GM19025 (cell line): ENCODE results near the gene SLC9A9.
"Not testable (repeated sequence)": the region's sequence is repeated elsewhere in the genome, so short reads cannot be mapped to it uniquely, and the experiment has no call there.

Experiments used
- ATAC-seq: cut with Tn5 transposase; IDR thresholded peaks from one replicate; pipeline ENCODE4 v1.9.1; 2021; ENCODE audit warnings: mild to moderate bottlenecking, low read depth, moderate library complexity; ENCODE audit not compliant: unreplicated experiment

SLC9A9 gene

DNA sequence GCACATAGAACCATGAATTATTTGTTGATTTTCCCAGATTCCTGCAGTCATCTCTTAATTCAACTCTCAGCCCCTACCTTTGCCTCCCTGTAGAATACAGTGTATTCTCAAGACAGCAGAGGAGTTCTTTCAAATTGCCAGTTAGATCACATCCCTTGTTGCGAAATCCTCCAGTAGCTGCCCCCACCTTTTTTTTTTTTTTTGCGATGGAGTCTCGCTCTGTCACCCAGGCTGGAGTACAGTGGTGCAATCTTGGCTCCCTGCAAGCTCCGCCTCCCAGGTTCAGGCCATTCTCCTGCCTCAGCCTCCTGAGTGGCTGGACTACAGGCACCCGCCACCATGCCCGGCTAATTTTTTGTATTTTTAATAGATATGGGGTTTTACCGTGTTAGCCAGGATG is 417.0 kb downstream of the SLC9A9 start:
- not testable (repeated sequence) for ATAC-seq

- no peak for ATAC-seq
These were observed 417.7 kb downstream of the SLC9A9 start for GRCh38 chr3:143430568-143430967.

GRCh38 chr3:143429628-143430514 is 418.4 kb downstream of the SLC9A9 start:
- no peak for ATAC-seq

DNA sequence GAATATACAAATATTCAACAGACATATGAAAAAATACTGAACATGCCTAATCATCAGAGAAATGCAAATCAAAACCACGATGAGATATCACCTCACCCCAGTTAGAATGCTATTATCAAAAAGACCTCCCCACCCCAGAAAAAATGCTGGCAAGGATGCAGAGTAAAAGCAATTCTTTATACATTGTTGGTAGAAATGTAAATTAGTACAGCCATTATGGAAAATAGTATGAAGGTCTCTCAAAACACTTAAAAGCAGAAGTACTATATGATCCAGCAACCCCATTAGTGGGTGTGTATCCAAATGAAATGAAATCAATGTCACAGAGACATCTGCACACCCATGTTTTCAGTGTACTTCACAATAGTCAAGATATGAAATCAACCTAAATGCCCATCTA is 420.0 kb downstream of the SLC9A9 start:
- no peak for ATAC-seq

DNA sequence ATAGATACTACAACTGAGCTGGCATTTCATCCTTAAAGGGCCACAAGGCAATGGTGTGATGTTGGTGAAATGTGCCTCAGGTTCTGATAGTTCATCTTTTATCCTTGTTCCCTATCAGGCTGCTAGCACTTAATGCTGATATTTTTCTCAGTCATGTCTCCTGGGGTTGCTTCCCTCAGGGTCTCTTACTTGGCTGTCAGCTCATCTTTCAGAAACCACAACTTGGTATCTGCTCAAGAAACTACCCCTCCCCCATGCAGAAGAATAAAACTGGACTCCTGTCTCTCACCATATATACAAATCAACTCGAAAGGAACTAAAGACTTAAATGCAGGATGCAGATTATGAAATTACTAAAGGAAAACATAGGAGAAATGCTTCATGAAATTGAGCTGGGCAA is 420.6 kb downstream of the SLC9A9 start:
- no peak for ATAC-seq

- ATAC-seq, result no peak
These were observed 423.4 kb downstream of the SLC9A9 start for GRCh38 chr3:143424874-143425273.

DNA sequence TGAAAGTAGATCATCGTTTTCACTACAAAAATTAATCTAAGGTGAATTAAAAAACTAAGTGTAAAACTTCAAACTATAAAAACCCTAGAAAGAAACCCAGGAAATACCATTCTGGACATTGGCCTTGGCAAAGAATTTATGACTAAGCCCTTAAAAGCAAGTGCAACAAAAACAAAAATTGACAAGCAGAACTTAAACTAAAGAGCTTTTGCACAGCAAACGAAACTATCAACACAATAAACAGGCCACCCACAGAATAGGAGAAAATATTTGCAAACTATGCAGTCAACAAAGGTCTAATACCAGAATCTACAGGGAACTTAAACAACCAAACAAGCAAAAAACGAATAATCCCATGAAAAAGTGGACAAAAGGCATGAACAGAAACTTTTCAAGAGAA is 426.7 kb downstream of the SLC9A9 start:
- ATAC-seq, result no peak

DNA sequence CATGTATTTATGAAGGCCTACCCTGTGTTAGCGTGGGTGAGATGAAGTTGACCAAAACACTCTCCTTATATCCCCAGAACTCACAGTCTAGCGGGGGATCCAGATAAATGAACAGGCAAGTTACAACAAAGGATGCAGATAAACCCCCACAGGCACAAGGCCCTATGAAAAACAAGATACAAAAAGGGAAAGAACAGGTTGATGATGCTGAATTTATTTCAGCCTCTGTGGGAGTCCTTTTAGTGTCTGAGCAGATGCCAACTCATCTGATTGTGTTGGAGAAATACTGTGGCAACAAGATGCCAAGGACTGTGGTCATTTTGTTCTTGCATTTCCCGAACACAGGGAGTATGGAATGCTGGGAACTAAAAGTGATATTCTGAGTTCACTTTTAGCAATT is 428.7 kb downstream of the SLC9A9 start:
- no peak for ATAC-seq

DNA sequence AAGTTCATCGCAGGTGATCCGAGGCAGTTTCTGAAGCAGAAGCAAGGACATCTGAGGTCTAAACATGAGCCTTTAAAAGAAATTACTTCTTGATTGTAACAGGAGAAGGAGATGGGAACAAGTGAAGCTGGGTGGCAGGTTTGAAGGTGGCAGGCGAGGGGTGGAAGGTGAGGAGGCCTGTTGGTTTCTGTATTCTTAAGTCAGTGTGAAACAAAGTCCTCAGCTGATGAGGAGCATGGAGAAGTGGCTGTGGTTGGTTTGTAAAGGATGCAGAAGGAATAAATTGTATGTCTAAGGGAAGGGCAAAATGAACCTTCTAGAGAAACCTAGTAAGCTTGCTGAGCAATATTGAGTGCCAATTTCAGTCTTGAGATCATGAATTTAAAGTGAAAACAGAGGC is 429.9 kb downstream of the SLC9A9 start:
- ATAC-seq, result no peak

DNA sequence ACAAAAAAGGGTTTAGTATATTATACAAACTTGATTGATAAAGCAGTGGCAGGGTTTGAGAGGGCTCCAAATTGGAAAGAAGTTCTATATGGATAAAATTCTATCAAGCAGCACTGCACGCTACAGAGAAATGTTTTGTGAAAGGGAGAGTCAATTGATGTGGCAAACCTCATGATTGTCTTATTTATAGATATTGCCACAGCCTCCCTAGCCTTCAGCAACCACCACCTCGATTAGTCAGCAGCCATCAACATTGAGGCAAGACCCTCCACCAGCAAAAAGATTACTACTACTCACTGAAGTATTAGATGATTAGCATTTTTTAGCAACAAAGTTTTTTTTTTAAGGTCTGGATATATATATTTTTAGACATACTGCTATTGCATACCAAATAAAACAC is 432.0 kb downstream of the SLC9A9 start:
- no peak for ATAC-seq

DNA sequence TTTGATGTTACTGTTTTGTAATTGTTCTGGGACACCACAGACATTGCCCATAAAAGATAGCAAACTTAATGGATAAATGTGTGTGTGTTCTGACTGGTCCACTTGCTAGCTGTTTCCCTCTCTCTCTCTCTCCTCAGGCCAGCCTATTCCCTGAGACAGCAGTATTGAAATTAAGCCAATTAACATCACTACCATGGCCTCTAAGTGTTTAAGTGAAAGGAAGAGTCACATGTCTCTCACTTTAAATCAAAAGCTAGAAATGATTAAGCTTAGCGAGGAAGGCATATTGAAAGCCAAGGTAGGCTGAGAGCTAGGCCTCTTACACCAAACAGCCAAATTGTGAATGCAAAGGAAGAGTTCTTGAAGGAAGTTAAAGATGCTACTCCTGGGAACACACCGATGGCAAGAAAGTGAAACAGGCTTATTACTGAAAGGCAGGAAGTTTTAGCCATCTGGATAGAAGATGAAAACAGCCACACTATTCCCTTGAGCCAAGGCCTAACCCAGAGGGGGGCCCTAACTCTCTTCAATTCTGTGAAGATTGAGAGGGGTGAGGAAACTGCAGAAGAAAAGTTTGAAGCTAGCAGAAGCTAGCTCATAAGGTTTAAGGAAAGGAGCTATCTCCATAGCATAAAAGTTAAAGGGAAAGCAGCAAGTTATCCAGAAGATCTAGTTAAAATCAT is 433.6 kb downstream of the SLC9A9 start:
- no peak for ATAC-seq

- ATAC-seq, result no peak
These were observed 434.9 kb downstream of the SLC9A9 start for GRCh38 chr3:143413372-143413771.

- no peak for ATAC-seq
These were observed 436.2 kb downstream of the SLC9A9 start for GRCh38 chr3:143412084-143412483.

- ATAC-seq, result no peak
These were observed 438.0 kb downstream of the SLC9A9 start for GRCh38 chr3:143410259-143410658.

DNA sequence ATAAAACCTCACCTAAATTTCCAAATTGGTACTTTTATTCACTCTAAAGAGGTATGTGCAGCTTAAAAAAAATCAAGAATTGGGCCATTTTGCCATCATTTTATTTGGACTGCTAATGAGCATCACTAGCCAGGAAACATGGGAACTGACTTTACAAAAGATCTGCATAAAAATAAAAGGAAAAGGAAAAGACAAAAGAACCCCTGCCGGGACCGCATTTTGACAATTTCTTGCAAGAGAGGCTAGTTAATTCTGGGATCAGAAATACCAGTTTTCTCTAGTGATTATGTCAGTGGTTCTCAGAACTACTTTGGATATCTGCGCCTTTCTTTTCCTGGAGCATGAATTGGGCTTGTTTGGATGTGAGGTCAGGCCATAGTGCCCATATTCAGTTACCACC is 439.5 kb downstream of the SLC9A9 start:
- ATAC-seq, result no peak

GRCh38 chr3:143402602-143403001 is 445.7 kb downstream of the SLC9A9 start:
- no peak for ATAC-seq

DNA sequence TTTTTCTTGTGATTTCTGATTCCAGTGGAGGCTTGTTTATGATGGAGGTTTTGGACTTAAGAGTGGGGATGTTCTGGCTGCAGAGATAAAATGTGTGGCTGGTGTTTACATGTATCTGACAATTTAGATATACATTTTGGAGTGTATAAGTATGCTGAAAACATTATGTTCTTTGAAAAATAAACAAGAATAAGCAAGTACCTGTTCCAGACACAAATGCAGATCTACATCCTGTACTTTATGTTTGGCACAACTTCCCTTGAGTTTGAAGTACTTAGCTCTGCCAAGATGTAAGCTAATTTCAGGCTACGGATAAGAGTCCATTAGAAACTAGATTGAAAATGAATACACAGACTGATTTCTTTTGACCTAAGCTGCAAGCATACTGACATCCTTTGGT is 451.5 kb downstream of the SLC9A9 start:
- ATAC-seq, result no peak

DNA sequence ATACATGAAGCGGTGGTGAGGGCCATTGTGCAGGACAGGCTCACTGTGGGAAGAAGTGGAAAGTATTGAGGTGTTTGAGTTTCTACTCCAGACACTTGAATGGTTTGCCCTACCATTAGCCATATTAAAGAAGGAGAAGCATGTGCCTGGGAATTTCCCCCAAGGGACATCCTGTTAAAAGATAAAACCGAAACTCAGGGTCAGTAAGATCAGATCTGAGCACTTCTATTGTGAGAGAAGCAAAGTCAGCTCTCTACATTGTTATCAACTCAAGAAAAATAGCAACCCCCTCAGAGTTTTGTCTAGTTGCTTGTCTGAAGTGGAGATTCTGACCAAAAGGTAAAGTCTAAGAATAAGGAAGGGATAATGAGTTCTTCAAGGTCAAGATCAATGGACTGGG is 458.9 kb downstream of the SLC9A9 start:
- ATAC-seq, result no peak

DNA sequence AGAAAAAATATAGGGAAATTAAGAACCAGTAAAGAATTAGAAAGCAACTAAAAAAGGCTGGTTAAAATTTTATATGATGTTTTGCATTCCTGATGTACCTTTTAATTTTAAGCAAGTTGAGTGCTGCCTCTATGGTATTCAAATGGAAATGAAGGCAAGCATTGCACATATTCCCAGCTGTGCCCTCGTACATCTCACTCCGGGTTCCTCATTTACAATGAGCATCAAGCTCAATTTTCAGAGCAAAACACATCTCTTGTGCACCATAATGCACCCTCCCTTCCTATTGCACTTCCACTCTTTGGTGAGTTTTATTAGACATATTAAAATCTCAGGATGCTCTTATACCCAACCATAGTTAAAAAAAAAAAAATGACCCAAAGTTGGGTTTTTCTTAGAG is 460.8 kb downstream of the SLC9A9 start:
- no peak for ATAC-seq

DNA sequence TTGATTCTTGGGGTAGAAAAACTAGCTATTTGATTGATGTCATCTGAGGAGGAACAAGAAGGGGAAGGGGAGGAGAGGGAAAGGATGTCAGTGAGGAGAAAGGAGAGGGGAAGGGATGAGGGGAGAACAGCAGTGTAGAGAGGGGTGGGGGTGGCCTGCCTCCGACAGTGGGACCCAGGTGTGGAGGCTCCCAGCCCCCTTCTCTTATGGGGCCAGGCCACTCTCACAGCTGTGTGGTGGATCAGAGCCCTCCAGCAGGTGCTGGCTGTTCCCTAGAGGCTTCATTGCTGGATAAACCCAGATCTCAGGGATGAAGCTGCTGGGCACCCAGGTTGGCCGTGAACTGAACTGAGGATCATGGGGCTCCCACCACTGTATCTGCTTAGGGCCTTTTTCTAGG is 464.2 kb downstream of the SLC9A9 start:
- no peak for ATAC-seq

DNA sequence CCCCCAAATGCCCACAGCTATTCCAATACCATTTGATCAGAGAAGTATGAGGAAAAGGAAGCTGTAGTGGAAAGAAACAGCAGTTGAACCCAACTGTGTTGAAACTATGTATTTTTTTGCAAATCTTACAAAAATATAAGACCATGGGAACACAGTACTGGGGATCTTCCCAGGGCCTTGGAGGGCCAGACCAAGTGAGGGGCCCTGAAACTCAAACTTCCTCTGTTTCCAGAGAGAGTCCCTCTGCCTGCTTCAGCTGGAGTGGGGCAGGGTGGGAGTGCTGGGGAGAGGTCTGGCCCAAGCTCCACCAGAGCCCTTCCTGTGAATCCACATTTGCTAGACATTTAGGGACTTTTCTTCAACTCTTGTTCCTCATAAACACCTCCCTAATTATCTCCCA is 464.8 kb downstream of the SLC9A9 start:
- ATAC-seq, result no peak

- ATAC-seq, result no peak
These were observed 465.5 kb downstream of the SLC9A9 start for GRCh38 chr3:143382816-143383215.
